Measurements from ENCODE around the gene COP1. TPM values are rescaled to one million over a fixed set of nuclear protein-coding genes. Genes with fewer than 3 reads are reported as not detected.

Gene COP1
- total and polyA plus RNA-seq, 2 donors (not counting 1 experiment from before 2014, with no cell fraction given), result 18.7 to 68.5 TPM

DNA sequence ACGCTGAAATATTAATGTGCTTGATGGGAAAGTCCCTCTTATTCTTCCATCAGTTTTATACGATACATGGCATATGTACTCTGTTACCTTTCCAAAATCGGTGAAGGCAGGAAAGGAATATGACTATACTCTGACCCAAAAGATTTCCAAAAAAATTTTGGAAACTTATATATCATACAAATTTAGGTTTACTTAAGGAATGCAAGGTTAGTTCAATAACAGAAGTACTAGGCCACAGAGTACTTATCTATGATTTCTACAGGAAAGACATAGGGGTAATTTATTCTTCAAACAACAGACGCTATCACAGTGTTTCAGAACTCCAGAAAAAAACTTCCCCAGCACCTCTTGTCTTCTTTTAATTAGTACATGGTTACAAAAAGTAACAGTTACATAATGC is 84.8 kb downstream of the COP1 start:
- Histone ChIP-seq H3K4me2 (replicated peaks; ENCODE audit: low read depth, low read length, poor library complexity, severe bottlenecking) (no peak overlapping the region), H3K36me3 (replicated peaks in 1 of 2; ENCODE audit: control extremely low read depth in 1 of 2, control insufficient read depth in 1 of 2, extremely low read depth in 1 of 2, insufficient read depth in 2 of 2, low read length in 1 of 2) (peaks cover 7 to 8% of the 10 kb centered on the region in 2 experiments), H3K4me1 (ENCODE audit: control insufficient read depth in 2 of 2, insufficient read depth in 2 of 2, low read length in 2 of 2) (no peaks in the 10 kb centered on the region), H3K4me3 (ENCODE audit: control extremely low read depth in 1 of 5, extremely low read depth in 1 of 5, insufficient read depth in 1 of 5, low read depth in 2 of 5, low read length in 4 of 5) (no peak overlapping the region), H2AFZ (ENCODE audit: insufficient read depth, low read depth, low read length, poor library complexity, severe bottlenecking) (no peak overlapping the region), H3K27me3 (replicated peaks in 1 of 4; ENCODE audit: control extremely low read depth in 1 of 4, control insufficient read depth in 3 of 4, insufficient read depth in 4 of 4, low read length in 3 of 4) (no peaks in the 10 kb centered on the region), H3K79me2 (ENCODE audit: control insufficient read depth, insufficient read depth, low read length) (no peaks in the 10 kb centered on the region), H3K9me3 (ENCODE audit: control extremely low read depth in 1 of 3, control insufficient read depth in 2 of 3, insufficient read depth in 1 of 3, low read length in 2 of 3) (peaks cover 7 to 9% (median 8%) of the 10 kb centered on the region in 3 donors), H3K9ac (ENCODE audit: low read length) (no peak overlapping the region), H3K27ac (ENCODE audit: low read length in 2 of 2) (no peak overlapping the region), H4K20me1 (ENCODE audit: control insufficient read depth, insufficient read depth, low read length, poor library complexity, severe bottlenecking) (no peaks in the 10 kb centered on the region)
- ChIA-PET POLR2A (no interaction called here), CTCF (no interaction called here)
- Mint-ChIP-seq H3K4me3 (no peak overlapping the region), H3K27me3 (no peaks in the 10 kb centered on the region), H3K4me1 (no peaks in the 10 kb centered on the region), H3K9me3 (ENCODE audit: insufficient read depth) (peaks cover 8% of the 10 kb centered on the region), H3K27ac (no peak overlapping the region)
- DNase-seq (no peak), ATAC-seq (ENCODE audit: low read depth) (no peak)
- TF ChIP-seq, protein P1, sequence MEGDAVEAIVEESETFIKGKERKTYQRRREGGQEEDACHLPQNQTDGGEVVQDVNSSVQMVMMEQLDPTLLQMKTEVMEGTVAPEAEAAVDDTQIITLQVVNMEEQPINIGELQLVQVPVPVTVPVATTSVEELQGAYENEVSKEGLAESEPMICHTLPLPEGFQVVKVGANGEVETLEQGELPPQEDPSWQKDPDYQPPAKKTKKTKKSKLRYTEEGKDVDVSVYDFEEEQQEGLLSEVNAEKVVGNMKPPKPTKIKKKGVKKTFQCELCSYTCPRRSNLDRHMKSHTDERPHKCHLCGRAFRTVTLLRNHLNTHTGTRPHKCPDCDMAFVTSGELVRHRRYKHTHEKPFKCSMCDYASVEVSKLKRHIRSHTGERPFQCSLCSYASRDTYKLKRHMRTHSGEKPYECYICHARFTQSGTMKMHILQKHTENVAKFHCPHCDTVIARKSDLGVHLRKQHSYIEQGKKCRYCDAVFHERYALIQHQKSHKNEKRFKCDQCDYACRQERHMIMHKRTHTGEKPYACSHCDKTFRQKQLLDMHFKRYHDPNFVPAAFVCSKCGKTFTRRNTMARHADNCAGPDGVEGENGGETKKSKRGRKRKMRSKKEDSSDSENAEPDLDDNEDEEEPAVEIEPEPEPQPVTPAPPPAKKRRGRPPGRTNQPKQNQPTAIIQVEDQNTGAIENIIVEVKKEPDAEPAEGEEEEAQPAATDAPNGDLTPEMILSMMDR (IDR thresholded peaks at IDR 0.05), result no peak
- TF ChIP-seq EZH2 (IDR thresholded peaks at IDR 0.05; ENCODE audit: borderline replicate concordance, insufficient read depth, low read depth, low read length, poor library complexity, severe bottlenecking), result no peak
- 100% methylated on average over 1 of the region's 4 CpGs for WGBS (ENCODE audit: insufficient coverage)
- intact Hi-C loops (cut with micrococcal nuclease), result no loop called here

DNA sequence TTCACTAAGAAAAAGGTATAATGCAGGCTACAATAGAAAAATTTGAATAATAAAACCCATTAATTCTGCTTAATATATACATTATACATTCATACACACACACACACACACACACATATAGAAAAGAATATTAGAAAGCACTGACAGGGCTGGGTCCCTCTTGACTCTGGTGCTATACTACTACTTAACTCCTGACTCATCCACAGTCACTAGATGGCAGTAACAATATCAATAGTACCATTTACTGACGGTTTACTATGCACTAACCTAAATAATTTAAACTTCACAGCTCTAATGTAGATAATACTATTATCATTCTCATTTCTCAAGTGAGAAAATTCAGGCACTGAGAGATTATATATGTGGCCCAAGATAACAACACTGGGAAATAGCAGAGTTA is 87.5 kb downstream of the COP1 start:
- no peak overlapping the region for H3K4me3 ChIP-seq (ENCODE audit: control extremely low read depth in 1 of 5, extremely low read depth in 1 of 5, insufficient read depth in 1 of 5, low read depth in 2 of 5, low read length in 4 of 5)
- peaks cover 5 to 8% (median 7%) of the 10 kb centered on the region in 3 donors for H3K9me3 ChIP-seq (ENCODE audit: control extremely low read depth in 1 of 3, control insufficient read depth in 2 of 3, insufficient read depth in 1 of 3, low read length in 2 of 3)
- no peaks in the 10 kb centered on the region for H3K4me1 ChIP-seq (ENCODE audit: control insufficient read depth in 2 of 2, insufficient read depth in 2 of 2, low read length in 2 of 2)
- no peaks in the 10 kb centered on the region for H4K20me1 ChIP-seq (ENCODE audit: control insufficient read depth, insufficient read depth, low read length, poor library complexity, severe bottlenecking)
- DNase-seq, result no peak
- Mint-ChIP-seq H3K9me3 (ENCODE audit: insufficient read depth) (peaks cover 6% of the 10 kb centered on the region), H3K27me3 (no peaks in the 10 kb centered on the region), H3K4me3 (no peak overlapping the region), H3K27ac (no peak overlapping the region), H3K4me1 (no peaks in the 10 kb centered on the region)
- TF ChIP-seq, protein P1 (IDR thresholded peaks at IDR 0.05), result no peak
- no peak for TF ChIP-seq EZH2 (IDR thresholded peaks at IDR 0.05; ENCODE audit: borderline replicate concordance, insufficient read depth, low read depth, low read length, poor library complexity, severe bottlenecking)
- H3K4me2 ChIP-seq (replicated peaks; ENCODE audit: low read depth, low read length, poor library complexity, severe bottlenecking), result no peak overlapping the region
- ATAC-seq (ENCODE audit: low read depth), result no peak
- no peak overlapping the region for H3K27ac ChIP-seq (ENCODE audit: low read length in 2 of 2)
- intact Hi-C loops (cut with micrococcal nuclease), result no loop called here
- no peaks in the 10 kb centered on the region for H3K27me3 ChIP-seq (replicated peaks in 1 of 4; ENCODE audit: control extremely low read depth in 1 of 4, control insufficient read depth in 3 of 4, insufficient read depth in 4 of 4, low read length in 3 of 4)
- CTCF ChIA-PET, result interaction anchor here (1.3 kb wide), 2 partner anchors 11 to 88 kb away, joined by 3 read pairs; partner anchors contain the start of gene COP1
- no CpG with 5 or more reads among the region's 1 CpG for WGBS (ENCODE audit: insufficient coverage)
- no peak overlapping the region for H2AFZ ChIP-seq (ENCODE audit: insufficient read depth, low read depth, low read length, poor library complexity, severe bottlenecking)
- H3K79me2 ChIP-seq (ENCODE audit: control insufficient read depth, insufficient read depth, low read length), result no peaks in the 10 kb centered on the region
- no peak overlapping the region for H3K9ac ChIP-seq (ENCODE audit: low read length)
- POLR2A ChIA-PET, result no interaction called here
- peaks cover 11 to 22% of the 10 kb centered on the region in 2 experiments for H3K36me3 ChIP-seq (replicated peaks in 1 of 2; ENCODE audit: control extremely low read depth in 1 of 2, control insufficient read depth in 1 of 2, extremely low read depth in 1 of 2, insufficient read depth in 2 of 2, low read length in 1 of 2)
